GM21576 (cell line): ENCODE data around the gene FAM53B.

ENCODE experiments used
- ATAC-seq: cut with Tn5 transposase; IDR thresholded peaks from one replicate; pipeline ENCODE4 v1.9.1; 2021; ENCODE audit warnings: mild to moderate bottlenecking, moderate library complexity; ENCODE audit not compliant: unreplicated experiment

The FAM53B gene

GRCh38 chr10:124603376-124604213 lies 140.6 kb downstream of the FAM53B start:
- no peak for ATAC-seq

GRCh38 chr10:124602646-124603365 lies 141.4 kb downstream of the FAM53B start:
- no peak for ATAC-seq

- ATAC-seq = no peak
Measured at GRCh38 chr10:124602121-124602561, 142.0 kb downstream of the FAM53B start.

GRCh38 chr10:124601431-124602120 lies 142.6 kb downstream of the FAM53B start:
- ATAC-seq = peak; percentile 47

GRCh38 chr10:124601016-124601415 lies 143.2 kb downstream of the FAM53B start:
- ATAC-seq = no peak

GRCh38 chr10:124600051-124600880 lies 143.9 kb downstream of the FAM53B start:
- no peak for ATAC-seq

- ATAC-seq = no peak
Measured at GRCh38 chr10:124599588-124600050, 144.6 kb downstream of the FAM53B start.

GRCh38 chr10:124598773-124599587 lies 145.2 kb downstream of the FAM53B start:
- no peak for ATAC-seq

GRCh38 chr10:124598196-124598595 lies 146.0 kb downstream of the FAM53B start:
- ATAC-seq = no peak

- no peak for ATAC-seq
Measured at GRCh38 chr10:124597846-124598165, 146.4 kb downstream of the FAM53B start.

GRCh38 chr10:124596962-124597845 lies 147.0 kb downstream of the FAM53B start:
- ATAC-seq = no peak

- no peak for ATAC-seq
Measured at GRCh38 chr10:124596116-124596785, 147.9 kb downstream of the FAM53B start.

- ATAC-seq = no peak
Measured at GRCh38 chr10:124595143-124595883, 148.9 kb downstream of the FAM53B start.

- no peak for ATAC-seq
Measured at GRCh38 chr10:124594240-124594639, 149.9 kb downstream of the FAM53B start.

GRCh38 chr10:124593431-124593985 lies 150.7 kb downstream of the FAM53B start:
- ATAC-seq = no peak

GRCh38 chr10:124592736-124593430 lies 151.3 kb downstream of the FAM53B start:
- ATAC-seq = no peak

- no peak for ATAC-seq
Measured at GRCh38 chr10:124592101-124592500, 152.1 kb downstream of the FAM53B start.
